ENCODE results near the gene MFAP2.

DNA sequence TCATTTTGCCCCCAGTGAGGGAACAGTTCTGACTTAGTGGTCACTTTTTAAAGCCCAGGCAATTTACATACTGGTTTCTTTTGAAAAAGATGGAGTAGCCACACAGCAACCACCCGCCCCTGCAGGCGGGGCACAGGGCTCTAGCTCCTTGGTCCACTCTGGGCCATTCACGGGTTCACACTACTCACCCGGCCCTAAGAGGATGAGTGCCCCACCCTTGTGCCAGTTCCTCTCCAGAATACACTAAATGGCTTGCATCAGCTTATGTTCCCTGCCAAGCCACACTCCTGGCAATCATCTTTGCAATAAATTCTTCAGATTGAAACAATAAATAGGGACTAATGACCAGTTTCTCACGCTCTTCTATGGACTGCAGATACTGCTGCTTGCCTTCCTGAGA lies 47.0 kb upstream of the MFAP2 start:
- TF ChIP-seq, protein P1, sequence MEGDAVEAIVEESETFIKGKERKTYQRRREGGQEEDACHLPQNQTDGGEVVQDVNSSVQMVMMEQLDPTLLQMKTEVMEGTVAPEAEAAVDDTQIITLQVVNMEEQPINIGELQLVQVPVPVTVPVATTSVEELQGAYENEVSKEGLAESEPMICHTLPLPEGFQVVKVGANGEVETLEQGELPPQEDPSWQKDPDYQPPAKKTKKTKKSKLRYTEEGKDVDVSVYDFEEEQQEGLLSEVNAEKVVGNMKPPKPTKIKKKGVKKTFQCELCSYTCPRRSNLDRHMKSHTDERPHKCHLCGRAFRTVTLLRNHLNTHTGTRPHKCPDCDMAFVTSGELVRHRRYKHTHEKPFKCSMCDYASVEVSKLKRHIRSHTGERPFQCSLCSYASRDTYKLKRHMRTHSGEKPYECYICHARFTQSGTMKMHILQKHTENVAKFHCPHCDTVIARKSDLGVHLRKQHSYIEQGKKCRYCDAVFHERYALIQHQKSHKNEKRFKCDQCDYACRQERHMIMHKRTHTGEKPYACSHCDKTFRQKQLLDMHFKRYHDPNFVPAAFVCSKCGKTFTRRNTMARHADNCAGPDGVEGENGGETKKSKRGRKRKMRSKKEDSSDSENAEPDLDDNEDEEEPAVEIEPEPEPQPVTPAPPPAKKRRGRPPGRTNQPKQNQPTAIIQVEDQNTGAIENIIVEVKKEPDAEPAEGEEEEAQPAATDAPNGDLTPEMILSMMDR (IDR thresholded peaks at IDR 0.05), result no peak
- no peak for TF ChIP-seq ETV6 (CRISPR knock-in tag; IDR thresholded peaks at IDR 0.05)
- TF ChIP-seq NFYB (CRISPR knock-in tag; conservative IDR thresholded peaks at IDR 0.05; ENCODE audit: low read depth), result no peak
- TF ChIP-seq, protein P2, sequence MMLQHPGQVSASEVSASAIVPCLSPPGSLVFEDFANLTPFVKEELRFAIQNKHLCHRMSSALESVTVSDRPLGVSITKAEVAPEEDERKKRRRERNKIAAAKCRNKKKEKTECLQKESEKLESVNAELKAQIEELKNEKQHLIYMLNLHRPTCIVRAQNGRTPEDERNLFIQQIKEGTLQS (CRISPR knock-in tag; conservative IDR thresholded peaks at IDR 0.05), result no peak
- no peak for TF ChIP-seq TEAD4 (CRISPR knock-in tag; IDR thresholded peaks at IDR 0.05)
- TF ChIP-seq ZNF121 (CRISPR knock-in tag; IDR thresholded peaks at IDR 0.05), result no peak
- TF ChIP-seq, protein P3, sequence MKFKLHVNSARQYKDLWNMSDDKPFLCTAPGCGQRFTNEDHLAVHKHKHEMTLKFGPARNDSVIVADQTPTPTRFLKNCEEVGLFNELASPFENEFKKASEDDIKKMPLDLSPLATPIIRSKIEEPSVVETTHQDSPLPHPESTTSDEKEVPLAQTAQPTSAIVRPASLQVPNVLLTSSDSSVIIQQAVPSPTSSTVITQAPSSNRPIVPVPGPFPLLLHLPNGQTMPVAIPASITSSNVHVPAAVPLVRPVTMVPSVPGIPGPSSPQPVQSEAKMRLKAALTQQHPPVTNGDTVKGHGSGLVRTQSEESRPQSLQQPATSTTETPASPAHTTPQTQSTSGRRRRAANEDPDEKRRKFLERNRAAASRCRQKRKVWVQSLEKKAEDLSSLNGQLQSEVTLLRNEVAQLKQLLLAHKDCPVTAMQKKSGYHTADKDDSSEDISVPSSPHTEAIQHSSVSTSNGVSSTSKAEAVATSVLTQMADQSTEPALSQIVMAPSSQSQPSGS (CRISPR knock-in tag; IDR thresholded peaks at IDR 0.05; ENCODE audit: borderline replicate concordance, low read depth), result no peak
- TF ChIP-seq JUN (CRISPR knock-in tag; IDR thresholded peaks at IDR 0.05), result no peak
- TF ChIP-seq, protein P4, sequence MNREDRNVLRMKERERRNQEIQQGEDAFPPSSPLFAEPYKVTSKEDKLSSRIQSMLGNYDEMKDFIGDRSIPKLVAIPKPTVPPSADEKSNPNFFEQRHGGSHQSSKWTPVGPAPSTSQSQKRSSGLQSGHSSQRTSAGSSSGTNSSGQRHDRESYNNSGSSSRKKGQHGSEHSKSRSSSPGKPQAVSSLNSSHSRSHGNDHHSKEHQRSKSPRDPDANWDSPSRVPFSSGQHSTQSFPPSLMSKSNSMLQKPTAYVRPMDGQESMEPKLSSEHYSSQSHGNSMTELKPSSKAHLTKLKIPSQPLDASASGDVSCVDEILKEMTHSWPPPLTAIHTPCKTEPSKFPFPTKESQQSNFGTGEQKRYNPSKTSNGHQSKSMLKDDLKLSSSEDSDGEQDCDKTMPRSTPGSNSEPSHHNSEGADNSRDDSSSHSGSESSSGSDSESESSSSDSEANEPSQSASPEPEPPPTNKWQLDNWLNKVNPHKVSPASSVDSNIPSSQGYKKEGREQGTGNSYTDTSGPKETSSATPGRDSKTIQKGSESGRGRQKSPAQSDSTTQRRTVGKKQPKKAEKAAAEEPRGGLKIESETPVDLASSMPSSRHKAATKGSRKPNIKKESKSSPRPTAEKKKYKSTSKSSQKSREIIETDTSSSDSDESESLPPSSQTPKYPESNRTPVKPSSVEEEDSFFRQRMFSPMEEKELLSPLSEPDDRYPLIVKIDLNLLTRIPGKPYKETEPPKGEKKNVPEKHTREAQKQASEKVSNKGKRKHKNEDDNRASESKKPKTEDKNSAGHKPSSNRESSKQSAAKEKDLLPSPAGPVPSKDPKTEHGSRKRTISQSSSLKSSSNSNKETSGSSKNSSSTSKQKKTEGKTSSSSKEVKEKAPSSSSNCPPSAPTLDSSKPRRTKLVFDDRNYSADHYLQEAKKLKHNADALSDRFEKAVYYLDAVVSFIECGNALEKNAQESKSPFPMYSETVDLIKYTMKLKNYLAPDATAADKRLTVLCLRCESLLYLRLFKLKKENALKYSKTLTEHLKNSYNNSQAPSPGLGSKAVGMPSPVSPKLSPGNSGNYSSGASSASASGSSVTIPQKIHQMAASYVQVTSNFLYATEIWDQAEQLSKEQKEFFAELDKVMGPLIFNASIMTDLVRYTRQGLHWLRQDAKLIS (CRISPR knock-in tag; IDR thresholded peaks at IDR 0.05; ENCODE audit: borderline replicate concordance), result no peak
- TF ChIP-seq MXD4 (CRISPR knock-in tag; IDR thresholded peaks at IDR 0.05; ENCODE audit: borderline replicate concordance), result no peak
- no peak for TF ChIP-seq ESRRA (CRISPR knock-in tag; IDR thresholded peaks at IDR 0.05; ENCODE audit: borderline replicate concordance)
